ENCODE measurements around the gene HAUS3.

HAUS3 gene

DNA sequence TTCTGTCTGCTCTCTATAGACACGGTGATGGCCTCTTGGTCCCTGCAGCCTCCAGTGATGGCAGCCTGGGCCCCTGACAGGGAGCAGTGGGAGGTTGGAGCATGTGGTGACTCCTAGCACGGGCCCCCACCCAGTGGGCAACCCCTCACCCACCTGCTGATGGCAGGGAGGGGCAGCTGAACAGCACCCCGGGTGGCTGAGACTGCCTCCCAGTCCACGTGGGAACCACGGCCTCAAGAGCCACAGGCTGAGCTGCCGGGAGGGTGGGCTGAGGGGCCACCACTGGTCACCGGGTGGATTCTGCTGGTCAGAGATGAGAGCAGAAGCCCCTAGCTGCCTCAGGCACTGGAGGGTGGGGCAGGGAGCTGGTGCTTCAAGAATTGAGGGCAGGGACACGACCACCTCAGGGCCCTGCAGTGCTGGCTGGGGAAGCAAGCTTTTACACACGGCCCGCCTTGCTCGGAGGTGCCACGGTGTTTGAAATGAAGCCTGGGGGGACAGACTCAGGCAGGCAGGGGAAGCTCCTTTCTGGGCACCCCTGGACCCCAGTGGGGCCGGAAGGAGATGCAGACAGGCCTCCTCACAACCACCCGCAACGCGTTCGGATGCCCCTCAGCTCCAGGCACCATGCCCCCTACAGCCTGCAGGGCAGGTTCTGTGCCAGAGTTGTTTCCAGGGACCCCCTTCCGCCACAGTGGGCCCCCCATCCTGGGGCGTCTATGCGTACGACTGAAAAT is 6.3 kb upstream of the HAUS3 start:
- peaks cover 26% of the 10 kb centered on the region for H3K36me3 ChIP-seq (ENCODE audit: insufficient read depth, insufficient read length, low read length)
- H3K9ac ChIP-seq (ENCODE audit: insufficient read length, low read depth), result no peak overlapping the region
- TF ChIP-seq YY1 (IDR thresholded peaks at IDR 0.05; ENCODE audit: insufficient read depth, insufficient read length) (no peak), ZNF274 (IDR thresholded peaks at IDR 0.05; ENCODE audit: low read depth, low read length) (no peak), SUZ12 (IDR thresholded peaks at IDR 0.05; ENCODE audit: extremely low read depth, insufficient read depth, insufficient read length) (no peak)
- H3K4me1 ChIP-seq (ENCODE audit: insufficient read depth, insufficient read length), result peaks cover 11% of the 10 kb centered on the region
- H3K27me3 ChIP-seq (ENCODE audit: insufficient read depth, insufficient read length), result no peaks in the 10 kb centered on the region
- H3K4me3 ChIP-seq (ENCODE audit: insufficient read length, low read depth), result no peak overlapping the region
- DNase-seq (ENCODE audit: low read depth, low spot score), result no peak
- peaks cover 31% of the 10 kb centered on the region; the same call in 1 of the 2 replicates for H3K9me3 ChIP-seq (ENCODE audit: insufficient read depth, low read length)

DNA sequence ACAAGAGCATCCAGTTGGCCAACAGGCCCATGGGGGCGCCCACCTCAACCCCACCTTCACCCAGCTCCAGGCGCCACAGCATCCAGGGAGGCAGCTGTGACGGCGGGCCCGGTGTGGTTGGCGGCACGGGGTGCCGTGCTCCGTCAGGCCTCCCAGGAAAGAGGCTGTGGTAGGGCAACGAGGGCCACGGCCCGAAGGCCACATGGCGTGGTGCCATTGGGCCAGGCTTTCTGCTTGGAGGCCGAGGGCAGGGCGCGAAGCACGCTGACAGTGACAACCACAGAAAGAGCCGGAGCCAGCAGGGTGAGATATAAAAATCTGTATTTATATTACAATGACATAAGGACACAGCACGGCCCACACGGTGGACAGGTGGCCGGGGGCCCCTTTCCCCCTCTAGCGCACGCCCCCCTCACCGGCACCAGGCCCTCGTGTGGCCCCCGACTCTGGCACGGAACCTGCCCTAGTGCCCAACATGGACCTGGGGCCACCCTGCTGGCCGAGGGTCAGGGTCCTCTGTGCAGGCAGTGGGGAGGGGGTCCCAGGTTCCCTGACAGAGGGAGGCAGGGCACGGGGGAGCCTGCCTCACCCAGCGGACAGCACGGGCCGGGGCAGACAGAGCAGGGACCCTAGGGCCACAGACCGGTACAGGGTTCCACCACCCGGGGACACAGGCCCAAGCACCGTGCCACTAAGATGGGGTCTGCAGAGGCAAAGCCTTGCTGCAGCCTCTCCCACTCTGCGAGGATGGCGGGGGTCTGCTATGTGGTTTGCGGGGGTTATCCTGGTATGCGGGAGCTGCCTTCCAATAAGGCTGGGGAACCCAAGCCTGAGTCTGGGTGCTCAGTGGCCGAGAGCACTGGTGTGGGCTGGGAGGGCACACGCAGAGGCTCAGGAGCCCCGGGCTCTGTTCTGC is 5.5 kb upstream of the HAUS3 start:
- Histone ChIP-seq H3K36me3 (ENCODE audit: insufficient read depth, insufficient read length, low read length) (peaks cover 23% of the 10 kb centered on the region), H3K9me3 (ENCODE audit: insufficient read depth, low read length) (peaks cover 31% of the 10 kb centered on the region; the same call in 1 of the 2 replicates), H3K27me3 (ENCODE audit: insufficient read depth, insufficient read length) (no peaks in the 10 kb centered on the region), H3K9ac (ENCODE audit: insufficient read length, low read depth) (no peak overlapping the region), H3K4me3 (ENCODE audit: insufficient read length, low read depth) (no peak overlapping the region), H3K4me1 (ENCODE audit: insufficient read depth, insufficient read length) (peaks cover 10% of the 10 kb centered on the region)
- TF ChIP-seq ZNF274 (IDR thresholded peaks at IDR 0.05; ENCODE audit: low read depth, low read length), result no peak
- no peak for TF ChIP-seq YY1 (IDR thresholded peaks at IDR 0.05; ENCODE audit: insufficient read depth, insufficient read length)
- TF ChIP-seq SUZ12 (IDR thresholded peaks at IDR 0.05; ENCODE audit: extremely low read depth, insufficient read depth, insufficient read length), result no peak
- no peak for DNase-seq (ENCODE audit: low read depth, low spot score)

DNA sequence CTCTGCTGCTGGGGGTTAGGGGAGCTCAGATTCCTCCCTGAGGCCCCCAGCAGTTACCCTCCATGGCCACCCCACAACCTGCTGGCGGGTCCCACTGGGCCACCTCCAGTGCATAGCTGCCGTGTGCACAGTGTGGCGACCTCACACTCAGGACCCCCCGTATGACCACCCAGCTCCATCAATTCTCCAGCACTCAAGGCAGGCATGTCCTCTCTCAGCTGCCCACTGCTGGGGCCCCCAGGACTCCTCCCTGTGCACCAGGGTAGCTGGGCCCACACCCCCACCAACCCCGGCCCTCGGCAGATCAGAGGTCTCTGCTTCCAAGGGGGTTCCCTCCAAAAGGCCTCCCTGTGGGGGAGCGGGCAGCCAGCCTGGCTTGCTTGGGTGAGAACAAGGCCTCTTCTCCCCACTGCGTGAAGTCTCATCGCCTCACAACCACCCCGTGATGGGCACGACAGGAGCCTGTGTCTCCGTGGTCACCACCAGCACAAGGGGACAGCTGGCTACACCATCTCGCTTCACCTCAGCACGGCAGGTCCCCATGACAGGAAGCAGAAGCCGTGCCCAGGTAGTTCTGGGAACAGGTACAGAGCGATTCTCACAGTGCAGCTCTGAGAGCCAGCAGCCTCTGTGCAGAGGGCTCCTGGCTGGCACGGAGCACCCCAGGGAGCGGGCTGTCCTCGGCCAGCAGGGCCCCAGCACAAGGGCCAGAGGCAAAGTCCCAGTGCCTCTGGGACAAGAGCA is 4.6 kb upstream of the HAUS3 start:
- no peak for DNase-seq (ENCODE audit: low read depth, low spot score)
- peaks cover 31% of the 10 kb centered on the region; the same call in 1 of the 2 replicates for H3K9me3 ChIP-seq (ENCODE audit: insufficient read depth, low read length)
- no peak overlapping the region for H3K9ac ChIP-seq (ENCODE audit: insufficient read length, low read depth)
- H3K36me3 ChIP-seq (ENCODE audit: insufficient read depth, insufficient read length, low read length), result peaks cover 23% of the 10 kb centered on the region
- no peak overlapping the region for H3K4me3 ChIP-seq (ENCODE audit: insufficient read length, low read depth)
- H3K27me3 ChIP-seq (ENCODE audit: insufficient read depth, insufficient read length), result no peaks in the 10 kb centered on the region
- TF ChIP-seq SUZ12 (IDR thresholded peaks at IDR 0.05; ENCODE audit: extremely low read depth, insufficient read depth, insufficient read length), result no peak
- TF ChIP-seq YY1 (IDR thresholded peaks at IDR 0.05; ENCODE audit: insufficient read depth, insufficient read length), result no peak
- TF ChIP-seq ZNF274 (IDR thresholded peaks at IDR 0.05; ENCODE audit: low read depth, low read length), result no peak
- peaks cover 6% of the 10 kb centered on the region for H3K4me1 ChIP-seq (ENCODE audit: insufficient read depth, insufficient read length)

DNA sequence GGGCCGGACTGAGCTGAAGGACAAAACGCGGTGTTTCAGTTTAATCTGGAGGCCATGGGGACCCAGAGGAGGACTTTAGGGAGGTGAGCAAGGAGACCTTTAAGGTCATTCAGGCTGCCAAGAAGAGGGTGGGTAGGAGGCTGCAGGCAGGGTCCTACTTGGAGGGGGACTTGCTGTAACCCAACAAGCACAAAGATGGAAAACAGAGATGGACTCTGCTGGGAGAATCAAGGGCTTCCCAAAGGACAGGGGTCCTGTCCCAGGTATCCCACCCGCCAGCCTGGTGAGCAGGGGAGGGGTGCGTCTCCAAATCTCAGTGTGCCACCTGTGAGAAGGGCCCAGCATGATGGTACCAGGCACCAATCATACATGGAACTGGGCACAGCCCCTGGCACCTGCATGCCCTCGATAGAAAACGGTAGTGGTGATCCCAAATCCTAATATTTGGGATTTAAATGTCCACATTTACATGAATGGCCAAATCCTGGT is 3.9 kb upstream of the HAUS3 start:
- no peak for TF ChIP-seq SUZ12 (IDR thresholded peaks at IDR 0.05; ENCODE audit: extremely low read depth, insufficient read depth, insufficient read length)
- no peak for TF ChIP-seq YY1 (IDR thresholded peaks at IDR 0.05; ENCODE audit: insufficient read depth, insufficient read length)
- no peak for TF ChIP-seq ZNF274 (IDR thresholded peaks at IDR 0.05; ENCODE audit: low read depth, low read length)
- DNase-seq (ENCODE audit: low read depth, low spot score), result no peak
- Histone ChIP-seq H3K9ac (ENCODE audit: insufficient read length, low read depth) (no peak overlapping the region), H3K36me3 (ENCODE audit: insufficient read depth, insufficient read length, low read length) (peaks cover 17% of the 10 kb centered on the region), H3K27me3 (ENCODE audit: insufficient read depth, insufficient read length) (no peaks in the 10 kb centered on the region), H3K4me1 (ENCODE audit: insufficient read depth, insufficient read length) (peaks cover 6% of the 10 kb centered on the region), H3K9me3 (ENCODE audit: insufficient read depth, low read length) (peaks cover 31% of the 10 kb centered on the region; the same call in 1 of the 2 replicates), H3K4me3 (ENCODE audit: insufficient read length, low read depth) (no peak overlapping the region)

DNA sequence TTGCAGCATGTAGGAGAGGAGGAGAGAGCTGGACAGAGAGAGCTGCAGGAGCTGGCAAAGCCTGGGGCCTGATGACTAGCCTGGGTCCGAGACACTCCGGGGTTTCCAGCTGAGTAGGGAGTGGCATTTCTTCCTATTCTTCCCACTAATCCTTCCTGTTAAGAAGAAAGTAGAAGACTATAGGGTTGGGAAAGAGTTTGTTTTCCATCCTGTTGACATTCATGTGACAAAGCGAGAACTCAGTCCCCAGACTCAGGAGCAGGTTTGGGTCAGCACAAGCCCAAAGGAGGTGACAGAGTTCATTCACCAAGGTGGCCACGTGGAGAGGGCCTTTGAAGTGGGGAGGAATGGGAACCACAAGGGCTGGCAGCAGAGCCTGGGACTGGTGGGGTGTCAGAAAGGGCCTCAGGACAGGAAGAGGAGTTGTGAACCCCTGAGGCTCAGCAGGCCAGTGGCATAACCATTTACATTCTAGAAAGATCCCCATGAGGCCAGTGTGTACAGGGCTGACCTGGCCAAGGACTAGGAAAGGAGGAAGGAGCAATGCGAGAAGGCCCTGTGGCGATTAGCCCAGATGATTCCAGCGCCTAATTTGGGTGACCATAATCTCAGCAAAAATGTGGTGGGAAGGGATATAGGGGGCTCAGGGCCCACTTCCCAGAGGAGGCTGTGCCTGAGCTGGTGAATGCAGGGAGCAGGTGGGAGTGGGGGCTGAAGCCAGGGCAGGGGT is 3.3 kb upstream of the HAUS3 start:
- no peak for DNase-seq (ENCODE audit: low read depth, low spot score)
- Histone ChIP-seq H3K4me1 (ENCODE audit: insufficient read depth, insufficient read length) (peaks cover 6% of the 10 kb centered on the region), H3K27me3 (ENCODE audit: insufficient read depth, insufficient read length) (no peaks in the 10 kb centered on the region), H3K36me3 (ENCODE audit: insufficient read depth, insufficient read length, low read length) (peaks cover 11% of the 10 kb centered on the region), H3K9ac (ENCODE audit: insufficient read length, low read depth) (no peak overlapping the region), H3K4me3 (ENCODE audit: insufficient read length, low read depth) (no peak overlapping the region), H3K9me3 (ENCODE audit: insufficient read depth, low read length) (peaks cover 31% of the 10 kb centered on the region; the same call in 1 of the 2 replicates)
- TF ChIP-seq ZNF274 (IDR thresholded peaks at IDR 0.05; ENCODE audit: low read depth, low read length), result no peak
- TF ChIP-seq SUZ12 (IDR thresholded peaks at IDR 0.05; ENCODE audit: extremely low read depth, insufficient read depth, insufficient read length), result no peak
- TF ChIP-seq YY1 (IDR thresholded peaks at IDR 0.05; ENCODE audit: insufficient read depth, insufficient read length), result no peak

DNA sequence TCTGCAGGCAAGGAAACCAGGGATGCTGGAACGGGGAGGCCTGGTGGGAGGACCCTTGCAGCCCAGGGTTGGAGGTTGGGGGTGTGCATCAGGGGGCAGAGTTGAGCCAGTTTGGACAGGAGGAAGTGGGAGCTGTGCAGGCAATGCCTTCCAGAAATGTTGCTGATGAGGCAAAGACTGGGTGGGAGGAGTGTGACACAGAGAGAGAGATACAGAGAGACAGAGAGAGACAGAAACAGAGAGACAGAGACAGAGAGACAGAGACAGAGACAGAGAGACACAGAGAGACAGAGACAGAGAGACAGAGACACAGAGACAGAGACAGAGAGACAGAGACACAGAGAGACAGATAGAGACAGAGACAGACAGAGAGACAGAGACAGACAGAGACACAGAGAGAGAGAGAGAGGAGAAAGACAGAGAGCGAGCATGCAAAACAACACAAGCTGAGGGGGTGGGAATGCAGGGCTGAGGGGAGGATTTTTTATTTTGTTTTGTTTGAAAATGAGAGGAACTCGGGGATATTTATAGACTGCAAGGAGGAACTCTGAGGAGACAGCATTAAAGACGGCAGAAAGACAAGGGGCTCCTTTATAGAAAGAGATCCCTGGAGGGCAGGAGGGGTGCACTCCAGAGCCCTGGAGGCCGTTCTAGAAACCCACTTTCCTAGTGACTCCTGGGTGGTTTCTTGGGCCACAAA is 1.9 kb upstream of the HAUS3 start:
- Histone ChIP-seq H3K4me3 (ENCODE audit: insufficient read length, low read depth) (no peak overlapping the region), H3K27me3 (ENCODE audit: insufficient read depth, insufficient read length) (no peaks in the 10 kb centered on the region), H3K36me3 (ENCODE audit: insufficient read depth, insufficient read length, low read length) (peaks cover 12% of the 10 kb centered on the region), H3K4me1 (ENCODE audit: insufficient read depth, insufficient read length) (peaks cover 3% of the 10 kb centered on the region), H3K9me3 (ENCODE audit: insufficient read depth, low read length) (peaks cover 31% of the 10 kb centered on the region; the same call in 1 of the 2 replicates), H3K9ac (ENCODE audit: insufficient read length, low read depth) (no peak overlapping the region)
- DNase-seq (ENCODE audit: low read depth, low spot score), result no peak
- TF ChIP-seq SUZ12 (IDR thresholded peaks at IDR 0.05; ENCODE audit: extremely low read depth, insufficient read depth, insufficient read length) (no peak), YY1 (IDR thresholded peaks at IDR 0.05; ENCODE audit: insufficient read depth, insufficient read length) (no peak)

All from NT2/D1 (cell line).